ENCODE results near the gene DCLRE1B. TPM values are rescaled to one million over a fixed set of nuclear protein-coding genes. Genes with fewer than 3 reads are reported as not detected.

Gene DCLRE1B
- 8.3 to 11.5 TPM (median 9.3 TPM) in 5 replicates for total RNA-seq (2022; extraction: Qiagen RNA extraction)

GRCh38 chr1:113904674-113905434, at the start of gene DCLRE1B, which contains the start of gene AP4B1:
Gene DCLRE1B (plus strand): TSS chr1:113905326. CDS start chr1:113905587, 261 bp downstream.
Gene AP4B1 (minus strand): TSS chr1:113904799. CDS start chr1:113904717, 82 bp downstream.

GRCh38 chr1:113871597-113872113, 33.5 kb upstream of the DCLRE1B start, which contains the start of gene PTPN22:
Gene PTPN22 (minus strand): TSS chr1:113871712.

DNA sequence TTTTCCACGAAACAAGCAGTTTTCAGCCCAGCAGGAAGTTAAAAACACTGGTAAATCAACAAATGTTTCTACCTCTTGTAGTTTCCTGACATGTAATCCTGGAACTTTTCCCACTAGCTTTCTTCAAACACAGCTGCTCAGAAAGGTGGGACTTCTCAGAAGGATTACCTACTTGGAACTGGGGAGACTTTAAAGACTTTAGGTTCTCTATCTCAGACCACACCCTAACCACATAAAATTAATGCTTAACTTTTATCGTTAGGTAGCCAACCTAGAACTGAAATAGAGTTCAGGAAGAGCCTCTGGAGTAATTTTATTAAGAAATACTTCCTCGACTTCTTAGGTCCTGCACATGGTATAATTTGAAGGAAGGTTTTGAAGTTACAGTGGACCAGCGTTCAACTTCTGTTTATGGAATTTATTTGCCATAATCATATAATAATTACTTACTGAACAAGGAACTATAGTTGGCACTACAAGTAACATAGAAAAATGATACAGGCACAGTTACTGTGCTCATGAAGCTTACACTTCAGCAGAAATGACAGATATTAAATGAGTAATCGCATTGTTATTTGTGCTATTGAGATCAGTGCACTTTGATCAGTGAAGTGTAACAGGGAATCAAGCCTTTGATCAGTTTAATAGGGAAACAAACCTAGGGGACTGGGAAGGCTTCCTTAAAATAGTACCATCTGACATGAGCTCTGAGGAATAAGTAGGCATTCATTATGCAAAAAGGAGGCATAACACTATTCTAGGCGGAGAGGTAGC, 17.5 kb upstream of the DCLRE1B start, which contains the start of gene BCL2L15:
Gene BCL2L15, minus strand, starts transcription at position 180 of the 774 bp plus-strand sequence. CDS start 206 bp downstream, outside the sequence.

GRCh38 chr1:113928941-113929749, 24.0 kb downstream of the DCLRE1B start, which contains the start of gene HIPK1:
Gene HIPK1 (plus strand): TSS chr1:113929324.

Other genes starting within 250 kb of the DCLRE1B start
- 10.9 to 13.1 TPM (median 12.1 TPM) in 5 replicates for gene PHTF1, start 145.8 kb upstream of the DCLRE1B start, total RNA-seq (2022; extraction: Qiagen RNA extraction)
- gene RSBN1, start 92.8 kb upstream of the DCLRE1B start, total RNA-seq (2022; extraction: Qiagen RNA extraction), result 2.9 to 4.7 TPM (median 3.7 TPM) in 5 replicates
- gene PTPN22, start 33.6 kb upstream of the DCLRE1B start, total RNA-seq (2022; extraction: Qiagen RNA extraction), result 0.04 TPM in 1 of 5 replicates, not detected in the others
- gene BCL2L15, start 17.7 kb upstream of the DCLRE1B start, total RNA-seq (2022; extraction: Qiagen RNA extraction), result 0.24 to 0.96 TPM (median 0.73 TPM) in 5 replicates
- gene AP4B1, start 527 bp upstream of the DCLRE1B start, total RNA-seq (2022; extraction: Qiagen RNA extraction), result 8.1 to 9.5 TPM (median 8.3 TPM) in 5 replicates
- gene HIPK1, start 24.0 kb downstream of the DCLRE1B start, total RNA-seq (2022; extraction: Qiagen RNA extraction), result 12.1 to 17.5 TPM (median 15.4 TPM) in 5 replicates
- gene OLFML3, start 74.1 kb downstream of the DCLRE1B start, total RNA-seq (2022; extraction: Qiagen RNA extraction), result 3.7 to 4.7 TPM (median 3.9 TPM) in 5 replicates
- gene SYT6, start 248.5 kb downstream of the DCLRE1B start, total RNA-seq (2022; extraction: Qiagen RNA extraction), result 0.23 to 0.41 TPM (median 0.29 TPM) in 5 replicates